HFF-Myc (cell line): Measurements from ENCODE around the gene SSH2.

Experiments used
- DNase-seq: peaks from one replicate; pipeline ENCODE4 v3.0.0-alpha.2; 2011; ENCODE audit warnings: low read depth; ENCODE audit errors: extremely low read depth
- H3K4me3 ChIP-seq: replicated peaks from 2 replicates; pipeline ENCODE4 v1.5.1; 2011; ENCODE audit warnings: low read depth, mild to moderate bottlenecking, control low read depth, low read length
- CTCF ChIP-seq: IDR thresholded peaks from 2 replicates; pipeline ENCODE4 v1.5.1; 2012; ENCODE audit warnings: mild to moderate bottlenecking, low read depth, low read length, control low read depth; ENCODE audit errors: missing control alignments

The SSH2 gene

GRCh38 chr17:29628644-29629043, 301.4 kb downstream of the SSH2 start:
- DNase-seq, result no peak
- H3K4me3 ChIP-seq, result no peak overlapping the region
- TF ChIP-seq CTCF, result no peak

- TF ChIP-seq CTCF, result no peak
- no peak overlapping the region for H3K4me3 ChIP-seq
Measured at GRCh38 chr17:29627951-29628350, 302.1 kb downstream of the SSH2 start.

GRCh38 chr17:29625037-29625750, 304.8 kb downstream of the SSH2 start:
- no peak for TF ChIP-seq CTCF
- no peak overlapping the region for H3K4me3 ChIP-seq
- DNase-seq, result no peak

More at GRCh38 chr17:29627951-29628350, 302.1 kb downstream of the SSH2 start:
- DNase-seq, result no peak

GRCh38 chr17:29624586-29624985, 305.4 kb downstream of the SSH2 start:
- H3K4me3 ChIP-seq, result no peak overlapping the region
- DNase-seq, result no peak
- TF ChIP-seq CTCF, result no peak

- DNase-seq, result no peak
- TF ChIP-seq CTCF, result no peak
- H3K4me3 ChIP-seq, result peak overlapping the region; percentile 51
Measured at GRCh38 chr17:29623283-29623647, 306.8 kb downstream of the SSH2 start.

- DNase-seq, result no peak
- no peak for TF ChIP-seq CTCF
- peak within 1 kb of the TSS; percentile 51 for H3K4me3 ChIP-seq
Measured at GRCh38 chr17:29622337-29623282, 307.4 kb downstream of the SSH2 start, which contains the start of gene CORO6. Gene CORO6, minus strand, starts transcription at chr17:29622912. Its CDS starts 1,491 bp downstream, at chr17:29621421.
